K562 (cell line): Measurements from ENCODE around the gene PTPRU. TPM values are rescaled to one million over a fixed set of nuclear protein-coding genes. Genes with fewer than 3 reads are reported as not detected.

Experiments used
- ATAC-seq: fragments of 200-7000 bp; cut with Tn5 transposase; 3 replicates; pipeline ENCODE4 v1.9.1; 2020; ENCODE audit warnings: moderate library complexity
- BruUV-seq: library from RNA; stranded (reverse); fragments of 400-500 nt; replicated peaks from 2 replicates; lab custom pipeline; 2021; lab: Mats Ljungman, UMichigan
- CTCF ChIA-PET: fragments of 300-600 bp; formaldehyde crosslinking; extraction: SDS; loops from one replicate; lab custom pipeline; 2021; ENCODE audit warnings: low intra/inter-chr PET ratio; lab: Yijun Ruan, JAX
- POLR2A ChIA-PET: fragments of 300-600, 350-650 bp; sonication (Branson Sonifier 250); formaldehyde crosslinking; extraction: SDS; loops from one replicate; lab custom pipeline; 2021; ENCODE audit warnings: antibody characterized with exemption, inconsistent platforms; lab: Yijun Ruan, JAX
- DNase-seq, 4 experiments: peaks; one replicate each; pipeline versions ENCODE4 v3.0.0 to v3.0.0-alpha.2; 2011 to 2018; ENCODE audit warnings: low spot score in 3 of 4, mixed read lengths in 3 of 4; ENCODE audit errors: extremely low read depth in 1 of 4
- FAIRE-seq: peaks from 2 replicates; lab custom pipeline; 2011; peaks lifted over from hg19 to GRCh38; lab: Jason Lieb, UNC
- H2AFZ ChIP-seq: 2 replicates; pipeline ENCODE4 v1.6.0; 2011; ENCODE audit warnings: low read depth, low read length, control low read depth, inconsistent platforms
- H3K27ac ChIP-seq: fragments of 200-600 bp; 3 replicates; pipeline ENCODE4 v1.8.0; 2011; ENCODE audit warnings: low read depth, mild to moderate bottlenecking, control low read depth, inconsistent platforms, low read length, moderate library complexity, mixed read lengths; ENCODE audit errors: extremely low read depth
- H3K27me3 ChIP-seq, 2 experiments: fragments of 300-600 bp in 1 of 2; 2 replicates in 1 of 2; 3 replicates in 1 of 2; pipeline versions ENCODE4 v1.6.0 to v1.8.0; 2011; ENCODE audit warnings: inconsistent platforms in 2 of 2, low read length in 2 of 2, mild to moderate bottlenecking in 1 of 2, mixed read lengths in 1 of 2, moderate library complexity in 1 of 2; ENCODE audit not compliant: control insufficient read depth in 2 of 2, insufficient read depth in 2 of 2
- H3K36me3 ChIP-seq: fragments of 300-600 bp; 3 replicates; pipeline ENCODE4 v1.8.0; 2011; ENCODE audit warnings: mild to moderate bottlenecking, low read length, inconsistent platforms; ENCODE audit not compliant: control insufficient read depth, insufficient read depth
- H3K4me1 ChIP-seq, 2 experiments: fragments of 200-600 bp in 1 of 2; replicated peaks in 1 of 2; 2 replicates in 1 of 2; 3 replicates in 1 of 2; pipeline versions ENCODE4 v1.5.1 to v1.8.0; 2011; ENCODE audit warnings: inconsistent platforms in 2 of 2, low read length in 2 of 2, mild to moderate bottlenecking in 1 of 2, mixed read lengths in 1 of 2, moderate library complexity in 1 of 2; ENCODE audit not compliant: control insufficient read depth in 2 of 2, insufficient read depth in 2 of 2
- H3K4me2 ChIP-seq: 2 replicates; pipeline ENCODE4 v1.6.1; 2011; ENCODE audit warnings: low read length, control low read depth, inconsistent platforms, mixed read lengths; ENCODE audit not compliant: insufficient read depth
- H3K4me3 ChIP-seq: fragments of 200-600 bp; sonication (generic), shearing (Covaris generic); 2 replicates; pipeline ENCODE4 v1.5.1; 2016; ENCODE audit warnings: control low read depth, inconsistent platforms
- H3K79me2 ChIP-seq: fragments of 200-600 bp; 3 replicates; pipeline ENCODE4 v1.8.0; 2011; ENCODE audit warnings: low read length, inconsistent platforms; ENCODE audit not compliant: control insufficient read depth, insufficient read depth
- H3K9ac ChIP-seq, 2 experiments: 2 replicates each; pipeline versions ENCODE4 v1.6.0 to v1.6.1; 2011; ENCODE audit warnings: low read depth in 2 of 2, low read length in 2 of 2, control low read depth in 1 of 2, inconsistent platforms in 1 of 2, mild to moderate bottlenecking in 1 of 2, mixed read lengths in 1 of 2; ENCODE audit not compliant: insufficient read depth in 1 of 2
- H3K9me1 ChIP-seq: one replicate; pipeline ENCODE4 v1.6.0; 2011; ENCODE audit warnings: inconsistent platforms, mild to moderate bottlenecking, low read length, moderate library complexity; ENCODE audit not compliant: control insufficient read depth, insufficient read depth
- H3K9me3 ChIP-seq: replicated peaks from 2 replicates; pipeline ENCODE4 v1.5.1; 2011; ENCODE audit warnings: low read depth, low read length, inconsistent platforms; ENCODE audit not compliant: control insufficient read depth, insufficient read depth
- H4K20me1 ChIP-seq: replicated peaks from 2 replicates; pipeline ENCODE4 v1.6.1; 2011; ENCODE audit warnings: low read length, inconsistent platforms, mixed read lengths; ENCODE audit not compliant: control insufficient read depth, insufficient read depth
- AFF4 ChIP-seq: sonication (generic); formaldehyde crosslinking; IDR thresholded peaks from 2 replicates; pipeline ENCODE4 v1.8.0; 2023; ENCODE audit warnings: mild to moderate bottlenecking, missing genetic modification reagents
- ARNT ChIP-seq, 2 experiments: fragments of 450-650 bp; IDR thresholded peaks; 2 replicates each; pipeline ENCODE4 v1.6.1; 2016; ENCODE audit warnings: mild to moderate bottlenecking in 1 of 2
- CBX3 ChIP-seq, 2 experiments: IDR thresholded peaks; 1 replicate in 1 of 2; 2 replicates in 1 of 2; pipeline ENCODE4 v1.6.1; 2012; ENCODE audit warnings: inconsistent platforms in 2 of 2, low read length in 2 of 2, borderline replicate concordance in 1 of 2, control low read depth in 1 of 2
- MEF2D ChIP-seq: conservative IDR thresholded peaks from 2 replicates; pipeline ENCODE4 v1.6.1; 2016; ENCODE audit warnings: low read depth, missing genetic modification characterization, missing compliant biosample characterization
- MTA1 ChIP-seq: fragments of 450-650 bp; IDR thresholded peaks from 2 replicates; pipeline ENCODE4 v1.6.1; 2017; ENCODE audit warnings: borderline replicate concordance
- MYNN ChIP-seq, 2 experiments: sonication (generic); formaldehyde crosslinking in 1 of 2; IDR thresholded peaks; 2 replicates each; pipeline versions ENCODE4 v1.5.0 to v1.6.1; 2016 to 2020; ENCODE audit warnings: antibody characterized with exemption in 1 of 2, missing genetic modification reagents in 1 of 2
- RNF219 ChIP-seq: fragments of 250-450 bp; sonication (Bioruptor Pico); IDR thresholded peaks from 2 replicates; pipeline ENCODE4 v1.5.0; 2022; ENCODE audit warnings: mild to moderate bottlenecking
- ZBTB1 ChIP-seq: sonication (generic); formaldehyde crosslinking; IDR thresholded peaks from 2 replicates; pipeline ENCODE4 v1.8.1; 2023; ENCODE audit warnings: missing genetic modification reagents, low read depth, mild to moderate bottlenecking, borderline replicate concordance
- ZC3H4 ChIP-seq: sonication (generic); formaldehyde crosslinking; IDR thresholded peaks from 2 replicates; pipeline ENCODE4 v1.9.0; 2021; ENCODE audit warnings: missing genetic modification reagents, borderline replicate concordance
- ZNF354B ChIP-seq: fragments of 250-450 bp; sonication (Bioruptor Pico); IDR thresholded peaks from 2 replicates; pipeline ENCODE4 v1.4.0; 2020
- ZNF583 ChIP-seq: fragments of 250-450 bp; sonication (Bioruptor Pico); IDR thresholded peaks from 2 replicates; pipeline ENCODE4 v1.4.0; 2020
- WGBS: fragments of 100-300 bp; shearing (Covaris generic); methylation state at CpG from one replicate; pipeline ENCODE4 v1.1.6; 2016; ENCODE audit warnings: low coverage, mixed read lengths; ENCODE audit not compliant: insufficient coverage; ENCODE audit errors: missing lambda C conversion rate; 5-methylcytosine and 5-hydroxymethylcytosine counted together
- in situ Hi-C: fragments of 300-500 bp; cut with MboI; formaldehyde crosslinking; loops from 4 replicates; pipeline ENCODE4 v1.15.0; 2018; ENCODE audit warnings: inconsistent platforms, mixed read lengths
- intact Hi-C: fragments of 100-400 bp; cut with micrococcal nuclease; formaldehyde crosslinking; loops from 2 replicates; pipeline ENCODE4 v1.14.2; 2022
- polyA plus RNA-seq, 8 experiments: library from polyadenylated mRNA; depleted of rRNA in 4 of 8; stranded (reverse) in 5 of 8; unstranded in 3 of 8; fragments of >200 nt; fragmentation: Nextera tagmentation in 2 of 8; fragmentation: Illumina TruSeq in 1 of 8; extraction: Ambion mirVana in 2 of 8; extraction: Trizol in 1 of 8; gene quantifications; 2 replicates each; pipeline versions ENCODE4 v1.2.1 to v1.2.3, GENCODE V29; 2011 to 2014; ENCODE audit warnings: inconsistent platforms in 1 of 8, missing spikeins in 1 of 8
- total RNA-seq, 7 experiments: library from RNA; depleted of rRNA in 6 of 7; stranded (reverse); fragments of >200 nt in 6 of 7; fragmentation: Illumina TruSeq in 2 of 7; extraction: Trizol in 2 of 7; gene quantifications; 2 replicates each; pipeline versions ENCODE4 v1.2.1 to v1.2.3, GENCODE V29; 2011 to 2021; ENCODE audit warnings: low replicate concordance in 1 of 7
- TF ChIP-seq, protein P1 (sequence below): sonication (generic); IDR thresholded peaks from 2 replicates; pipeline ENCODE4 v1.6.1; 2016
- TF ChIP-seq, protein P2 (sequence below): fragments of 450-650 bp; conservative IDR thresholded peaks from 2 replicates; pipeline ENCODE4 v1.6.1; 2016; ENCODE audit warnings: missing genetic modification characterization, low read depth, mild to moderate bottlenecking, control low read depth, missing compliant biosample characterization
- TF ChIP-seq, protein P3 (sequence below): fragments of 250-450 bp; sonication (Bioruptor Pico); IDR thresholded peaks from 2 replicates; pipeline ENCODE4 v1.6.1; 2021; ENCODE audit warnings: mild to moderate bottlenecking

PTPRU gene
- total and polyA plus RNA-seq, 9 of the 15 experiments (the other 6 are each of a cell fraction or from before 2014, with no cell fraction given), result 0.01 to 2.9 (median 1.0) TPM

- Histone ChIP-seq H3K9me3 (no peaks in the 10 kb centered on the region), H3K9me1 (no peaks in the 10 kb centered on the region), H3K27me3 (peaks cover 17 to 49% of the 10 kb centered on the region in 2 experiments; a peak in 4 of 5 replicates), H3K4me2 (no peak overlapping the region), H3K79me2 (no peaks in the 10 kb centered on the region), H3K36me3 (no peaks in the 10 kb centered on the region), H2AFZ (no peak overlapping the region), H3K9ac (no peak overlapping the region), H3K4me1 (peaks cover 4 to 10% of the 10 kb centered on the region in 2 experiments; a peak in 3 of 5 replicates), H4K20me1 (peaks cover 27% of the 10 kb centered on the region), H3K27ac (no peak overlapping the region), H3K4me3 (no peak overlapping the region)
- intact Hi-C loops (no loop called here), in situ Hi-C loops (no loop called here)
- ChIA-PET POLR2A (interaction anchor here (1.4 to 1.7 kb wide), 2 partner anchors 9 to 12 kb away, joined by 4 read pairs; no protein-coding TSS in a partner anchor), CTCF (no interaction called here)
- DNase-seq (no peak), ATAC-seq (no peak), FAIRE-seq (no peak)
- BruUV-seq, result no TSS peak
- WGBS, result 6% methylated on average over 2 of the region's 2 CpGs
- TF ChIP-seq ZNF354B (CRISPR knock-in tag), result no peak
- no peak for TF ChIP-seq ZBTB1
- TF ChIP-seq RNF219 (CRISPR knock-in tag), result no peak
- TF ChIP-seq, protein P1, sequence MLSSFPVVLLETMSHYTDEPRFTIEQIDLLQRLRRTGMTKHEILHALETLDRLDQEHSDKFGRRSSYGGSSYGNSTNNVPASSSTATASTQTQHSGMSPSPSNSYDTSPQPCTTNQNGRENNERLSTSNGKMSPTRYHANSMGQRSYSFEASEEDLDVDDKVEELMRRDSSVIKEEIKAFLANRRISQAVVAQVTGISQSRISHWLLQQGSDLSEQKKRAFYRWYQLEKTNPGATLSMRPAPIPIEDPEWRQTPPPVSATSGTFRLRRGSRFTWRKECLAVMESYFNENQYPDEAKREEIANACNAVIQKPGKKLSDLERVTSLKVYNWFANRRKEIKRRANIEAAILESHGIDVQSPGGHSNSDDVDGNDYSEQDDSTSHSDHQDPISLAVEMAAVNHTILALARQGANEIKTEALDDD, result no peak
- no peak for TF ChIP-seq ARNT (IDR thresholded peaks at IDR 0.05)
- no peak for TF ChIP-seq MTA1
- no peak for TF ChIP-seq AFF4
- TF ChIP-seq MEF2D, result no peak
- TF ChIP-seq, protein P2, sequence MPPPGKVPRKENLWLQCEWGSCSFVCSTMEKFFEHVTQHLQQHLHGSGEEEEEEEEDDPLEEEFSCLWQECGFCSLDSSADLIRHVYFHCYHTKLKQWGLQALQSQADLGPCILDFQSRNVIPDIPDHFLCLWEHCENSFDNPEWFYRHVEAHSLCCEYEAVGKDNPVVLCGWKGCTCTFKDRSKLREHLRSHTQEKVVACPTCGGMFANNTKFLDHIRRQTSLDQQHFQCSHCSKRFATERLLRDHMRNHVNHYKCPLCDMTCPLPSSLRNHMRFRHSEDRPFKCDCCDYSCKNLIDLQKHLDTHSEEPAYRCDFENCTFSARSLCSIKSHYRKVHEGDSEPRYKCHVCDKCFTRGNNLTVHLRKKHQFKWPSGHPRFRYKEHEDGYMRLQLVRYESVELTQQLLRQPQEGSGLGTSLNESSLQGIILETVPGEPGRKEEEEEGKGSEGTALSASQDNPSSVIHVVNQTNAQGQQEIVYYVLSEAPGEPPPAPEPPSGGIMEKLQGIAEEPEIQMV (tag), result no peak
- TF ChIP-seq CBX3 (IDR thresholded peaks at IDR 0.05; ENCODE audit: borderline replicate concordance in 1 of 2, low read length in 2 of 2), result no peak
- no peak for TF ChIP-seq MYNN (IDR thresholded peaks at IDR 0.05)
- TF ChIP-seq MYNN (CRISPR knock-in tag; IDR thresholded peaks at IDR 0.05), result no peak
- no peak for TF ChIP-seq ZC3H4 (CRISPR knock-in tag)
- no peak for TF ChIP-seq ZNF583
- TF ChIP-seq, protein P3, sequence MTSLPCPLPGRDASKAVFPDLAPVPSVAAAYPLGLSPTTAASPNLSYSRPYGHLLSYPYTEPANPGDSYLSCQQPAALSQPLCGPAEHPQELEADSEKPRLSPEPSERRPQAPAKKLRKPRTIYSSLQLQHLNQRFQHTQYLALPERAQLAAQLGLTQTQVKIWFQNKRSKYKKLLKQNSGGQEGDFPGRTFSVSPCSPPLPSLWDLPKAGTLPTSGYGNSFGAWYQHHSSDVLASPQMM, result no peak
Observed at GRCh38 chr1:29248409-29248808, 12.1 kb downstream of the PTPRU start.
